GM12873 (cell line): ENCODE measurements around the gene FXYD2.

Experiments used
- TF ChIP-seq, protein P1 (sequence below): IDR thresholded peaks from 2 replicates; pipeline ENCODE4 v1.5.1; 2012; ENCODE audit warnings: low read depth, mild to moderate bottlenecking, moderate library complexity, low read length, control low read depth; ENCODE audit not compliant: insufficient read depth; ENCODE audit errors: missing control alignments

The FXYD2 gene

DNA sequence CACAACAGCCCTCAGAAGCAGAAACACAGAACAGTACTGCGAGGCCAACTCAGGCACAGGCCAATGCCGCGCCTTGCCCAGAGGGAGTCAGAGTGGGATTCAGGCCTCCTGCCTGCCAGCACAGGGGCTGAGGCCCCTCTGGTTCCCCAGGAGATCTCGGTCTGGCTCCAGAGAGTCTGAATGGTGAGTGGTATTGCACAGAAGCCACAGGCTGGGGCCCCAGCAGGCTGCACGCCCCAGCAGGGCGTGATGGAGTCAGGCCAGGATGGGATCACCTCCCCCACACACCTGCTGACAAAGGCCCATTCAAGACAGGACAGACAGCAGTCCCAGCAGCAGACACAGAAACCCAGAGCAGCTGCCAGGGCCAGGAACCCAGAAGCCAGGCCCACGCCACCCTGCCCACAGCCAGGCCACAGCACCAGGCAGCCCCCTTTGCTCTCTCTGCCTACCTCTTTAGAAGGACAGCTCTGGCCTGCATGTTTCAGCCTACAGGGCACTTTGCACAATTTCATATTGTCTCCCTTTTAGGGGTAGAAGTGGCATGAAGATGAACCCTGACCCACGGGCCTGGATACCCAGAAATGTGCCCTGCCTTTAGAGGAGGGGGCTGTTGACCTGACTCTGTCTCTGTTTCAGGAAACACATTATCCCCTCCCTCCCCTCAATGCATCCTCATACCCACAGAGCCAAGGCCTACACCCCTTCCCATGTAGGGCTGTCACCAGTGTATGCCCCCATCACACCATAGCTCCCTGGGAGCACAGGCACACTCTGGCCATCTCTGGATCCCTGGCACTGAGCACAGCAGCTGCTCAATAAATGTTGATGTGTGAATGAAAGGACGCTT lies 45.8 kb upstream of the FXYD2 start:
- TF ChIP-seq, protein P1, sequence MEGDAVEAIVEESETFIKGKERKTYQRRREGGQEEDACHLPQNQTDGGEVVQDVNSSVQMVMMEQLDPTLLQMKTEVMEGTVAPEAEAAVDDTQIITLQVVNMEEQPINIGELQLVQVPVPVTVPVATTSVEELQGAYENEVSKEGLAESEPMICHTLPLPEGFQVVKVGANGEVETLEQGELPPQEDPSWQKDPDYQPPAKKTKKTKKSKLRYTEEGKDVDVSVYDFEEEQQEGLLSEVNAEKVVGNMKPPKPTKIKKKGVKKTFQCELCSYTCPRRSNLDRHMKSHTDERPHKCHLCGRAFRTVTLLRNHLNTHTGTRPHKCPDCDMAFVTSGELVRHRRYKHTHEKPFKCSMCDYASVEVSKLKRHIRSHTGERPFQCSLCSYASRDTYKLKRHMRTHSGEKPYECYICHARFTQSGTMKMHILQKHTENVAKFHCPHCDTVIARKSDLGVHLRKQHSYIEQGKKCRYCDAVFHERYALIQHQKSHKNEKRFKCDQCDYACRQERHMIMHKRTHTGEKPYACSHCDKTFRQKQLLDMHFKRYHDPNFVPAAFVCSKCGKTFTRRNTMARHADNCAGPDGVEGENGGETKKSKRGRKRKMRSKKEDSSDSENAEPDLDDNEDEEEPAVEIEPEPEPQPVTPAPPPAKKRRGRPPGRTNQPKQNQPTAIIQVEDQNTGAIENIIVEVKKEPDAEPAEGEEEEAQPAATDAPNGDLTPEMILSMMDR: no peak

DNA sequence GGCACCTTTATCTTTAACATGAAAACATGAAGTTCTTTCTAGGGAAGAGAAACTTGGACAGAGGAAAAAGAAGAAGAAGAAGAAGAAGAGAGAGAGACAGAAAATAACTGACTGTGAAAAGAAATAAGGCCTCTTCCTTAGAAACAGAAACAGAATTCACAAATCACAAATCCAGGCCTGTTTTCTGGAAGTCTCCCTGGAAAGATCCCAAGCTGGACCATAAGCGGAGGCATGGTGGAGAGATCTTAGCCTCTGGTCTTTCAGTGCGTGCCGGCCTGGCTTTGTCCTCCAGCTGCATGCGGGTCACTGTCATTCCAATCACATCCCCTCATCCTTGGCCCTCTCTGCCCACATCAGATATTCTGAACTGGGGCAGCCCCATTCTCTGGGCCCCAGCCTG lies 45.1 kb upstream of the FXYD2 start:
- TF ChIP-seq, protein P1: no peak

DNA sequence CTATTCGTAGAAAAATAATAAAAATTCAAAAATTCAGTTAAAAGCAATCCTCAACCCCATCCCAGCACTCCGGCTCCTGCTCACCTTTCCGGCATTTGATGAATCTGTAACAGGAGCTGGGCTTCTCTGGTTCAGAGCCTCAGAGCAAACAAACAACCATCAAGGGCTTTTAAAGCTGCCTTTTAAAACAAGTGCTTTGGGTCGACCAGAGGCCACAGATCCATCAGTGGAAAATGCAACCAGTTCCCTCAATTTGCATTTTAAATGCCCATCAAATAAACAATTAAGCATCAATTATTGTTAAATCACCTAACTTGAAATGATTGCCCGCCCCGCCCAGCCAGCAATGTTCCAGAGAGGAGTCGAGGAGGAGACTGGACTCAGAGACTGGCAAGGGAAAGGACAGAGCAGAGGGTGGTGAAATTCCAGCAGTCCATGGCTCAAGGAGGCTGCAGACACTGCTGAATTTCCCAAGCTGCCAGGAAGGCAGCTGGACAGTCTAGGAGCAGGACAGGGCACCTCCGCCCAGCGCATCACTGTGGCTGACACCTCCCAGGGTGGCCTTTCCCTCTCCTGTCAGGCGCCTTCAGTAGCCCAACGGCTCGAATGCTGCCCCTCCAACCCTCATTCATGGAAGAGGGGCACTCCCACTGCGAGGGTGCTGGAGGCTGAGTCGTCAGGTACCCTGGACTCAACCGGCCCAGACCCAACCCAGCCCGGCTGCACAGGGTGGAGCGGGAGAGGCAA lies 44.4 kb upstream of the FXYD2 start:
- TF ChIP-seq, protein P1: no peak

DNA sequence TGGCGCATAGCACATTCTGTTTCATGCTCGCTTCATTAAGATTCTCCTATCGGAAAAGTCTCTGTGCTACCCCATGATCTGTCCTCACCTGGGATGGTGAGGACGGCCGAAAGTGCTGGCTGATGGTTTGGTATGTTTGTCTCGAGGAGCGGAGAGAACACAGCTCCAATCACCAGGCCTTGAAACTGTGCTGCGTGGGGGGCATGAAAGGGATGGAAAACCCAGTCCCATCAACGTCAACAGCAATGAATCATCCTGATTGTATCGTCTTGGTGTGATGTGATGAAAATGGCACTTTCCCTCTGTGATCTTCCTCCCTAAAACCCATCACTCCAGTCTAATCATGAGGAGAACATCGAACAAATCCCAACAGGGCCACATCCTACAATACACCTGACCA lies 43.5 kb upstream of the FXYD2 start:
- TF ChIP-seq, protein P1: no peak

DNA sequence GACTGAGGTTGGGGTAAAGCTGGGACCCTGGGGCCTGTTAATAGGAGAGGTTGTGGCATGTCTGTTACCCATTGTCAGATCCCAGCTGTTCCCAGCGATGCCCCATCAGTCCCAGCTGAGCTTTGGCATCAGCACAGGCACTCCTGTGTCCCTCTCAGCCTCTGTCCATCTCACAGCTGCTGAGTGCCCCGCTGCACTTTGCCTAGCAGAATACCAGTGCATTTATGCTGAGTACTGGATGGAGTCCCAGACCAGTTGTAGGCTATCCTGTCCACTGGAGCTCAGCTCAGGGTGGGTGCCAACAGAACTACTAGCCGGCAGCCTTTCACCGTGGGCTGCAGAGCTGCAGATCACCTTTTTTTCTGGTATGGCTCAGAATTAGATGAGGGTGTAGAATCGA lies 42.0 kb upstream of the FXYD2 start:
- TF ChIP-seq, protein P1: no peak

DNA sequence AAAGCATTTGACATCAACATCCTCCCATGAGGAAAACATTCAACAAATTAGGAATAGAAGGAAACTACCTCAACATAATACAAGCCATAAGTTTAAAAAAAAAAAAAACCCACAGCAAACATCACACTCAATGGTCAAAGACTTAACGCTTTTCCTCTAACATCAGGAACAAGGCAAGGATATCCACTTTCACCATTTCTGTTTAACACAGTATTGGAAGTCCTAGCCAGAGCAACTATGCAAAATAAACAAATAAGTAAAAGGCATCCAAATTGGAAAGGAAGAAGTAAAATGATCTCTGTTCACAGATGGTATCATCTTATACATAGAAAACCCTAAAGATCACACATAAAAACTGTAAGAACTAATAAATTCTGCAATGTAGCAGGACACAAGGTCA lies 38.8 kb upstream of the FXYD2 start:
- TF ChIP-seq, protein P1: no peak

DNA sequence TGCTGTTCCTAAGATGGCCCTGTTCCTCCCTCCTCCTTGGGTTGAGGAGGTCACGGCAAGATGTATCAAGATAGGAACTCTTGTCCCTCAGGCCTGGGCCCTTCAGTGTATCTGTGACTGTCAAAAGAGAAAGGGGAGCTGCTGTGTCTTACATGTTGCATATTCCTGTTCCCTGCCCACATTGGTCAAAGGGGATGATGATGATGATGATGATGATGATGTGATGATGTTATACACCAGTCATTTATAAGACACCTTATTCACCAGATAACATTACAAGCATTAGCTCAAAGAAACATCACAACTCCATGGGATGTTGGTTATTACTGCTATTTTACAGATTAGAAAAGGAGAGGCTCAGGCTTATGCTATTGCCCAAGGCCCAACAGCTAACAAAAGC lies 38.2 kb upstream of the FXYD2 start:
- TF ChIP-seq, protein P1: no peak
